Stimulated activated CD8-positive, alpha-beta memory T cell treated with anti-CD3 and anti-CD28 coated beads, Interleukin-7, amount 100 ng/mL, for 1 hour (primary cell): ENCODE data around the gene CHN2.

Experiments used
- DNase-seq, 2 donors: peaks; one replicate each; pipeline ENCODE4 v3.0.0-alpha.2; 2020; ENCODE audit warnings: low read depth in 2 of 2

CHN2 gene

DNA sequence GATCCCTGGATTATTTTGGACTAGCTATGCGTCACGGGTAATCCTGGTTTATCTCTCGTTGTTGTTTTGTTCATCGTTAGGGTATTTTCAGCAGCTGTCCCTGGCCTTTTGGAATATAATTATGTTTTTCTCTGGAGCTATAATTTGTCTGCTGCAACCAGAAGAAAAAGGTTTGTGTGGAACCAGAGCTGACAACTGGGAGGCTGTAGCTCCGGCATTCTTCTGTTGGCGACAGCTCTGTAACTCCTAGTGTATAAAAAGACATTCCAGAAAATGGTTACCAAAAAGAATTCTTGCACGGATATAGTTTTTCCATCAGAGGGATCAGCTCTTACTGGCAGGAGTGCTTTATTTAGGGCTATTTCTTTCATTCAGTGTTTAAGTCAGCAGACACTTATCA lies 238.1 kb downstream of the CHN2 start:
- no peak for DNase-seq

DNA sequence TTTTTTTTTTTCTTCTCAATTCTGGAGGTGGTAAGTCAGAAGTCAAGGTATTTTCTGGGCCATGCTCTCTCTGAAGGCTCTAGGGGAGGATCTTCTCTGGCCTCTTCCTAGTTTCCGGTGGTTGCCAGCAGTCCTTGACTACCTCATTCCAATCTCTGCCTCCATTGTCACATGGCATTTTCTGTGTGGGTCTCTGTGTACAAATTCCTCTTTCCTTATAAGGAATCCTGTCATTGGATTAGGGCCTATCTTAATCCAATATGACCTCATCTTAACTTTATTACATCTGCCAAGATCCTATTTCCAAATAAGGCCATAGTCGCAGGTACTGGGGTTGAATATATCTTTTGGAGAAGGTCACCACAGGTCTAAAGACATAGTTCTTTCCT lies 239.8 kb downstream of the CHN2 start:
- no peak for DNase-seq

DNA sequence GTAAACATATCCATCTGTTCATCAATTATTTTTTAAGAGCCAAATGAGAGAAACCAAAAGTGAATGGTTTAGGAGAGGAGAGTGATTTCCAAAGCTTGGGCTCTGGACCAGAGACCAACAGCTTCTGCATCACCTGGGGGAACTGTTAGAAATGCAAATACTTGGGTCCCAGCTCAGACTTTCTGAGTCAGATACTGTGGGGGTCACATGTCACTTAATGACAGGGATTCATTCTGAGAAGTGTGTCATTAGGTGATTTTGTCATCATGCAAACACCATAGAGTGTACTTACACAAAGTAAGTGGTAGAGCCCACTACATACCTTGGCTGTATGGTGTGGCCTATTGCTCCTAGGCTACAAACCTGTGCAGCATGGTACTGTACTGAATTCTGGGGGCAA lies 240.6 kb downstream of the CHN2 start:
- DNase-seq: no peak

DNA sequence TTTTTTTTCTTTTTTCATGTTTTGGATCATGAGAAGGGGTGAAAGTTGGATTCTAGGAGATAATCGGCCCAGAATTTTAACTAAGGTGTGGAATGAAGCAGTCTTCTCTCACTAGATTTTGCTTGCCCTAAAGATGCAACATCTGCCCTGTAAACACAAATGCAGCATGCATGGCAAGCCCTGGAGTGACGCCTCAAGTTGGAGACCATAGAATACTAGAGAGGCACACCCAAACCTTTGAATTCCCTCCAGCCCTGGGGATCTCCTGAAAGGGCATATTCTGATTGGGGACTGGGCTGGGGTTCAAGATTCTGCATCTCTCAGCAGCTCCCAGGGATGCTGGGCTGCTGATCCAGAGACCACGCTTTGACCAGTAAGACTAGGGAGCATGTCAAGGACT lies 241.3 kb downstream of the CHN2 start:
- DNase-seq: no peak

DNA sequence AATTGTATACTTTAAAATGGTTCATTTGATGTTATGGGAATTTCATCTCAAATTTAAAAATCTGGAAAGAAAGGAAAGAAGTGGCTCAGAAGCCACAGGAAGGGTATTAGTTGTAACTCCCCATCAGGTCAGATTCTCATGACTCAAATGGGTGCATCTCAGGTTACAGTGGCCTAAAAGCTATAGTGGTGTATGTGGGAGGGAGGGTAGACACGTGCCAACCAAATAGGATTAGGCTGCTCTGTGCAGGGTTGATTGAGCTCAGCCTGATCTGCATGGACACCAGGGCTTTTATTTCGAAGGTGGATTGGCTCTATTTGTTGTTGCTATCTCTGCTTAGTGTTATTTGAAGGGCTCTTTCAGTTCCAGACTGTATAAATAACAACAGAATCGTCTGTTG lies 247.6 kb downstream of the CHN2 start:
- no peak for DNase-seq

DNA sequence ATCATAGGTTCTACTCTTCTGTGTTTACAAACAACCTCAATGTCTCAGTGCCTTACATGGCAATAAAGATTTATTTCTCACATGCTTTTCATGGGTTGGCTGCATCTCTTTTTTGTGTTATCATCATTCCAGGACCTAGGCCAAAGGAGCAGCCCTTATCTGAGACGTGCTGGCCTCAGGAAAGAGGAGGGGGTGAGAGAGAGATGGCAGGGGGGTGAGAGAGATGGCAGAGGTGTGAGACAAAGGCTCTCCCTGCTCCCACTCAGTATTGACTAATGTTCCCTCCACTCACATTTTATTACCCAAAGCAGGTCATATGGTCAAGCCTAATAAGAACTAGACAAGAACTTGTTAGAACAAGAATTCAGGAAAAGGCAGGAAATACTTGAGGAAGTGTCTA lies 249.0 kb downstream of the CHN2 start:
- DNase-seq: no peak

DNA sequence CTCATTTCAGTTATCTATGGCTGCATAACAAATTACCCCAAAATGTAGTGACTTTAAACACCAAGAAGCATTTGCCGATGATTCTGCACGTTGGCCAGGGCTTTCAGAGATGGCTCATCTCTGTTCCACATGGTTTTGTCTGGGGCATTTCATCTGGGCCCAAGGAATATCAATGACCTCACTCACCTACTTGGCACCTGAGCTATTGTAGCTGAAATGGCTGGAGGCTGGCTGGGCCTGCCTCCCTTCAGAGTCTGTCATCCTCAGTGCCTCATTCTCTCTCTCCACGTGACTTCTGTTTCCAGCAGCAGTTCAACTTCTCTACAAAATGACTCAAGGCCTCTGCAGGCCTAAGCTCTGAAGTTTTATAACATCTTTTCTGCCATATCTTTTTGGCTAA lies 249.7 kb downstream of the CHN2 start:
- DNase-seq: no peak

DNA sequence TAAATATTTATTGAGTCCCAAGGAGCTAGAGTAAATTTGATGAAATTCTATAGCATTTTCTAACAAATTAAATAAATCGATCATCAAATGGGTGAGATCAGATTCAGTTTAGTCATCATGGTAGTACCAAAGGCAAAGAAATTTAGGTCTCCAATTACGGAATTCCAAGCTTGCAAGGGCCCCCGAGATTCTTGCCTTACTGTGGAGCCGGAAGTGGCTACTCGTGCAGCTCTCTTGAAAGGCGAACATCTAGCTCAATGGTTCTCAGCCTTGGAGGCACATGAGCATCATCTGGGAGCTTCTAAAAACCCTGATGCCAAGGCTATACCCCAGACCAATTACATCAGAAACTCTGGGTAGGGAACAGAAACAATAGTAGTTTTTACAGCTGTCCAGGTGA lies 251.2 kb downstream of the CHN2 start:
- DNase-seq: no peak

DNA sequence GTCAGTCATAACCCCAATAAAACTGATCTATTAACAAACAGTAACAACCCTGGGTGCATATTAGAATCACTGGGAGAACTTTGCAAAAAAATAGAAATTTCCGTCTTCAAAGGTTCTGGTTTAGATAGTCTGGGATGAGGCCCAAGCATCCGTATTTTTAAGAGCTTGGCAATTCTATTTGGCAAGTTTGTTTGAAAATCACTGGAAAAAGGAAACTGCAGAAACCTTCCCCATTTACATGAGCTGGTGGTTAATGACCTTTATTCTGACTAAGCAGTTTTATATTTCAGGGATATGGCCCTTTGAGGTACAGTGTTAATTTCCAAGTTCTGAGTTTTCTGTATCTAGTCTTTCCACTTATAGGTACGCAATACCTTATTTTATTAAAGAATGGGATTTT lies 253.3 kb downstream of the CHN2 start:
- no peak for DNase-seq

DNA sequence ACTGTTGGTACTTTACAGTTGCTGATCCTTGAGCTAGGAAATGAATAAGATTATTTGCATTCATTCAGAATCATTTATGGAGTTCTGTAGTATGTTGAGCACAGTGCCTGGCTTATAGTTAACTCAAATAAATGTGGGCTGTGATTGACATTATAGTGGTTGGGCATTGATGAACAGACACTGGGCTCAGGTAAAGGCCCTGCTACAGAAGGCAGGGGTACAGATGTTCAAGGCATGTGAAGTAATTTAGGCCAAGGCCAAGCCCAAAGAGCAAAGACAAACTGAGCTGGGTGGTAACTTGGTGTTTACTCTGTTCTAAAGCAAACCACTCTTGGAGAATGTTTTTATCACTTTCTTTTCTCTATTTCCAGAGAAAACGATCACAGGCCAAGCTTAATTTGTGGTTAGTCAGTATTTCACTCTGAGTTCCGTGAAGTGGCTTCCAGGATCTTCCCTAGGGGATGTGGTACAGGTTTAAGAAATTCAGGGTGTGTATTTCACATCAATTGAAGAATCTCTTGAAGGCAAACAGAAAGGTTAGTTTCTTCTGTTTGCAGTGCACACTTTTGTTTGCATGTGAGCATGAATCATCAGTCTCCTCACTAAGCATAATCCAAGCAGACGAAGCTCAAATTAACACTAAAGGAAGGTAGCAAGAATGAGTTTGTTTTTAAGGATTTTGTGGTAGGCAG lies 255.1 kb downstream of the CHN2 start:
- no peak for DNase-seq

DNA sequence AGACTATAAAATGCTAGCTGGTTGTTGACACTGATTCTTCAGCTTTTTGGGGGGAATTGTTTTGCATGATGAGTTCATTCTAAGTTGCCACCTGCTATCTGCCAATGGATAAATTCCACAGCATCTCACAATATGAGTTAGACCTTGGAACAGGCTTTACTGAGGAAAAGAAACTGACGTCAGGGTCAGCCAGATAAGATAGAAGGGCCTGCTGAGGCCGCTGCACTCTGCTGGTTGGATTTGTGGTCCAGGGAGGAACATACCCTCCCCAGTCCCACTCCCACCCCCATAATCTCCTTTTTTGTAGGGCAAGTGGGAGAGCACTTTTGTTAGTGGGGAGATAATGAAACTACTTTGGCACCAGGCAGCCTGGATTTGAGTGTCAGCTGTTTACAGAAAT lies 258.4 kb downstream of the CHN2 start:
- DNase-seq: no peak

DNA sequence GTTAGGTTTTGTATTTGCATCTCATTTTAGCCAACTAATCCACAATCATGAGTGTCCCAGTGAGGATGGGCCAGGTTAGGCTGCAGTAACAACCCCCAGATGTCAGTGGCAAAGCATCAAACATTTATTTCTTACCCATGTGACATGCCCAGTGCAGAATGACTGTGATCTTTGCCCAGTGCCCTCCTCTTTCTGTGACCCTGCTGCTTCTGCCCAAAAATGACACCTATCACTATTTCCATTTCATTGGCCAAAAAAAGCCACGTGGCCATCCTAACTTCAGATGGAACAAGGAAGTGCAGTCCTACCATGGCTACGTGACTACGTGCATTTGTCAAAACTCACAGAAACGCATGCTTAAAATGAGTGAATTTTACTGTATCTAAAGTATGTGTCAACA lies 259.9 kb downstream of the CHN2 start:
- no peak for DNase-seq

DNA sequence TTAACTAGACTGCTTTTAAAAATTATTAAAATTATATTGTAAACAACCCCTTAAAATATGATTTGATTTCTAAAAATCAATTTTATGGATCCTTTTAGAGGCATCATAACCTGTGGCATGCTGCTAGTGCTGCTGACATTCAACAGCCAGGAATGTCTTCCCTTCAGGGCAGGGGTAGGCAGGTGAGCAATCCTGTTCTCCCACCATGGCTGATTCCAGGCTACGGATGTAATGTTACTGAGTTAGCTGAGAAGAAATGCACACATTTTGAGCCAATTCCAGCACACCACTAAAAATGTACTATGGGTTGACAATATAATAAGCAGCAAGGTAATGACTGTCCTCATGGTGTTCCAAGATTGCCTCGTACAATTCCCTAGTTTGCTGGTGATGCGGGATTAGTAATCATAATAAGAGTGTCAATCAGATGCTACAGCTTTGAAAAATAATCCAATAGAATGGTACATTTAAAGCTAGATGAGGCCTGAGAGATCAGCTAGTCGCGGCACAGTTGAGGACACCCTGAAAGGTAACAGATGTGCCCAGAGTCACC lies 260.4 kb downstream of the CHN2 start:
- no peak for DNase-seq

DNA sequence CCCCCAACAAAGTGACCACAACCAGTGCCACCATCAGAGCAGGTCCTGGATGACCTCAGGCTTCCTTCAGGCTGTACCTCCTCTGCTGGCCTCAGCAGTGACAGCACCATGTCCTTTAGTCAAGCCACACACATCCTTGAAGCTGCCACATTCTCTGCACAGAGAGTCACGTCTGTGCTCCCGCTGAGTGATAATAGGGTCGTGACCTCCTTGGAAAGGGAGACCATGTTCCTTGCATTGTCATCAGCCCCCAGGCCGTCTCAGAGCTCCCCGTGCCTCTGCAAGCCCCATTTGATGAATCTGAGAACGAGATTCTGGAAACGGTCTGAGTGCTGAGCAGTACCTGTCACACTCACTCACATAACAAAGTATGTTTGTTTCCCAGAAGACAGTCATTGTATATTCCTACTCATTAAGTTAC lies 262.6 kb downstream of the CHN2 start:
- no peak for DNase-seq

DNA sequence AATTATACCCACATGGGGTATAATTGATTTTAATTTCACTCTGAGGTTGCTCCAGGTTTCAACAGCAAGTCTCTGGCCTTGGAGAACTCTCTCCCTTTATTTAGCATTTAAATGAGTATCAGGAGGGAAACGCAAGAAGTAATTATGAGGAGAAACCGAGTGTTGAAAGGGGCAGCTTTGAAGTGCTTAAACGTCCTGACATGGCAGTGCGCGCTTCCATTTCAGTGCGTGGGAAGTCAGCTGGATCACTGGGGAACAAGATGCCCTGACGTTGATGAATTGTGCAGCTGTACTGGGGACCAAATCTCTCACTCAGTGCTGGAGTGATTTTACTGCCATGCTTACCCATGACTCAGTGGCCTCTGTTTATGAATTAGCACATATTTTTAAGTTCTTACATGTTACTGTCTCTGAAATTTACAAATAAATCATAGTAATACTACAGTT lies 263.0 kb downstream of the CHN2 start:
- no peak for DNase-seq

DNA sequence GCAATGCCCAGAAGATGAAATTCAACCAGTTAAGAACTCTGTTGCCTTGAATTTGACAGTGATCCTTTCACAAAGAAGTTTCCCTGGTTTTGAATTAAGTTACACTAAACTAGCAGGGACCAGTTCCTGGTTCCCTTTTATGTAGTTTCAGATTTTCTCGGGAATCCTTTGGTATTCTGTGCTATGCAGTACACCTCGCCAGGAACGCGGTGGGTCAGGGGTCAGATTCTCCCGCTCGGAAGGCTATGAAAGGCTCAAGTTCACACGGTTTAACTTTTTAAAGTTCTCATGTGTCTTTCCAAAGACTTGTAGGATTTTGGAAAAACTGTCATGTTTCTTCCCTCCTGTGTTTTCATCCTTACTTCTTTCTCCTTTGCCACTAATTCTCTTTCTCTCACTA lies 264.4 kb downstream of the CHN2 start:
- DNase-seq: no peak

DNA sequence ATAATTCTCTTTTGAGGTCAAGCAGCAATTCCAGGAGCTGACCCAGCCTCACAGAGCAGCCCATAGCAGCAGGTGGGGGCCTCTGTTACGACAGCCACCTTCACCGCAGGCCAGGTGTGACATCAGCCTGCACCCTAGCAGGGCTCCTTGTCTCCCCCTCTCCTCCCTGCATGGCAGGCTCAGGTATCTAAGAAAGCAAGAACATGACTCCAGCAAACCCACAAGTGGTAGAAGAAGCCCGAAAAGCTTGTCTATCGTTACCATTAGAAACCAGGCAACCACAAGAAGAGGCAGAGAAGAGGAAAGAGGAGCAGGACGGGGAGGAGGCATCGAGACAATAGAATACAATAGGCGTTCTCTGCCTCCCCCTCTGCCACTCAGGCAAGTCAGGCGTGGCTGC lies 265.0 kb downstream of the CHN2 start:
- no peak for DNase-seq

DNA sequence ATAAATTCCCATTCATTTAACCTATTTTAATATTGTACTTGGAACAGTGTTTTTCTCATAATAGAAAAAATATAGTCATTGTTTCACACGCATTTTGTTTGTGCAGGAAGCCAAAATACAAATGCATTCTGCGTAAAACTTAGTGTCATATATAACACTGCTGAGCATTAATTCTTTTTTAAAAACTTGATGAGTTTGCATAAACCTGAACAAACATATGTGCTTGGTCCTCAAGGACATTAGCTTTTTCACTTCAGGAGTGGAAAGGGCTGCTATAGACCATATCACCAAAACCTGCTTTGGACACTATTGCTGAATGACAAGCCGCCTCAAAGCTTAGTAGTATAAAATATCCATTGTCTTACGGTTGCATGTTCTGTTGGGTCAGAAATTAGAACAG lies 267.4 kb downstream of the CHN2 start:
- no peak for DNase-seq

DNA sequence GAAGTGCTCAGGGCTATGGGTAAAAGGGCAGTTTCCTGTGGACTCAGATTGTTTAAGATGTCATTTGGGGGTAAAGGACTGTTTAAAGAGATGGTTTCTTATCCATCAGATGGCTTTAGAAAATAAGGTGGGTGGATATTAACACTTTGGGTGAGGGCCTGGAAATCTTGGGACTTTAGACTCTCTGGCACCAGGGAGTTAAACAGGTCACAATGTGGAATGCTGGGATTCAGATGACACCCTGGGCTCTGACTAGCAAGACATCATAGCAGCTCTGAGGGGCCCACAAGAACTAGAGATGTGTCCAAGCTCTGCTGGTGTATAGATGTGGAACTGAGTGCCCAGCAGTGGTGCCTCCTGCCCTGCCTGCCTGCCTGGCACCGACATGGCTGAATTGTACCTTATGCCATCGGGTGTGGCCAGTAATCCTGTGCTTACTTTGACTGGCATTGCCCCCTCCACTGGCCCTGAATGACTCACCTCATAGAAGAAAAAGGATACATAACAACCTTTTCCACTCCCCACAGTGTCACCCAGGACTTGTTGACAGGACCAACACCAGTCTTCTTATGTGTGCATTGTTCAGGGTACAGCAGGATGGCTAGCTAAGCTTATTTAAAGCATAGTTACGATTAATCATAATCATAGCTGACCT lies 269.1 kb downstream of the CHN2 start:
- no peak for DNase-seq

DNA sequence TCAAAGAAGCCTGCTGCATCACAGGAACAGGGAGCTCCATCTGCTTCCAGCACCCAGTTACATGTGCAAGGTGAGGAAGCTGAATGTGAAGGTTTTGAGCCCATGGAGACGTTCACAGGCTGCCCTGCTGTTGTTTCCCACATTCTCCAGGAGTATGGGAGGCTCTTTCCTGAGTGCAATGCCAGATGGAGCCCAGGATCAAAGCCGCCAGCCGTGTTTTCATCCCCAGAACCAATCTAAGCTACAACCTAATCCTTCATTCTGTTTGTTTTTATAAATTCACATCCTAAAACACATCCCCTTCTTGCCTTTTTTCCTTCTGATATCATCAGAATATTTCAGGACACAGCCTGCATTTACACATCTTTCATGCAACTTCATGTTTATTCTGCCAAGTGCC lies 270.2 kb downstream of the CHN2 start:
- no peak for DNase-seq

DNA sequence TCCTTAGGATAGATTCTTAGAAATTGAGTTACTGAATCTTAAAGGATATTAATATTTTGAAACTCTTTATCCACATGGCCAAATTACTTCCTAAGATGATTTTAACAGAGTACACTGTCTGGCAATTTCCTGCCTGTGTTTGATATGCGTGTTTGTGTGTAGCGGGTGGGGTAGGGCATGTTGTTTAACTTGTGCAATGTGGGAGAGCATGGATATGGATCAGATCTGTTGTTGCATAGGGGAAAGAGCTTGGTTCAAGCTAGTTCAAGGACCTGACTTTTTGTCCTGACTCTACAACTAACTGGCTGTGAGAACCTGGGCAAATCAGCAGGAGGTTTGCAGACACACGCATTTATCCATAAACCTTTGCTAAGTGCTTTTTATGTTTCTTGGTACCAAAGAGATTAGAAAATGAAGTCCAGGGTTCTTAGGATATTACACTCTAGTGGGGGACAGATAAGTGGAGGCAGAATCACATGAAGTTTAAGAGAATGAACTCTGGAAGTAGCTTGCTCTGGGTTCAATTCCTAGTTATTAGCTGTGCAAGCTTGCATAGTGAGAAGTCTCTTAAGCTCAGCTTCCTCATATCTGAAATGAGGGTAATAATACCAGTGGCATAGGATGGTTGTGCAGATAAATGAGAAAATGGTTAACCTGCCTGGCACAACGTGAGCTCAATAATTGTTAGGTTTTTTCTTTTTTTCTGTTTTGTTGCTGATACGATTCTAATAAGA lies 272.8 kb downstream of the CHN2 start:
- DNase-seq: no peak

DNA sequence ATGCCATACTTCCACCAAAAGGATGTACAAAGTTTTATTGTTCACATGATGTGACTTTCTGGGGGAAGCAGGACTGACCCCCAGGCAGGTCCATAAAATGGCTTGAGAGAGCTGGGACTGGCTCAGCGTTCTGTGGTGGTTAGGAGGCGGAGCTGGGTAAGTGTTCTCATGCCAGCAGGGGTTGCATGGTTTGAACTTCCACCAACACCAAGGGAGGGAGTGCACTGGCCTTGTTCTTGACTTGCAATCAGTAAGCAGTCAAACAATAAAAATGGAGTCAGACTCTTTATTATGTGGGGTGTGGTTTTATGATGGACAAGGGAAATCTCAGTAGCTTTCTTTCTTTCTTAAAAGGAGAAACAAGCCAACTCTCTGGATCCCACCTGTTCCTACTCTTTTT lies 273.6 kb downstream of the CHN2 start:
- DNase-seq: no peak

DNA sequence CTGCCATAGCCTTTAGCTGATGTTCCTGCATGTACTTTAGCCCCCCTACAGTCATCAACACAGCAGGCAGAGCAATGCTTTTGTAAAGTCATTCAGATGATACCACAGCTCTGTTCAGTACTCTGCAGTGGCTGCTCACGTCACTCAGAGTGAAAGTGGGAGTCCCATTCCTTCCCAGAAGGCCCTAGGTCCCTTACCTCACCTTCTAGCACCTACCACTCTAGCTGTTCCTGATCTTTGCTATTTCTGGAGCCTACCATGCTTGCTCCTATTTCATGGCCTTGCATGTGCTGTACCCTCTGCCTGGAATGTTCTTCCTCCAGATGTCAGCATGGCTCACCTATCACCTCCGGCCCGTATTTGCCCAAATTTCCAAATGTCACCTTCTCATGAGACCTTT lies 274.7 kb downstream of the CHN2 start:
- no peak for DNase-seq
